Right lobe of liver (tissue), 6 donors: ENCODE measurements around the gene SLC6A8. TPM values are rescaled to one million over a fixed set of nuclear protein-coding genes. Genes with fewer than 3 reads are reported as not detected.
"Not testable (repeated sequence)": the region's sequence is repeated elsewhere in the genome, so short reads cannot be mapped to it uniquely, and the experiment has no call there.

Experiments
- ATAC-seq, 4 donors: fragments of 200-7000 bp; cut with Tn5 transposase; one replicate each; pipeline ENCODE4 v1.9.1; 2020; ENCODE audit warnings: mild to moderate bottlenecking in 4 of 4, moderate library complexity in 4 of 4
- DNase-seq, 3 donors: peaks; one replicate each; pipeline ENCODE4 v3.0.0-alpha.2; 2020
- H3K27ac ChIP-seq, 3 donors: fragments of 200-600 bp; one replicate each; pipeline ENCODE4 v1.8.0; 2022
- H3K27me3 ChIP-seq, 2 donors: fragments of 200-600 bp; one replicate each; pipeline ENCODE4 v1.8.0; 2022
- H3K36me3 ChIP-seq, 4 donors: fragments of 200-600 bp; sonication (generic) in 1 of 4; one replicate each; pipeline versions ENCODE4 v1.5.1 to v1.8.0; 2017 to 2022; ENCODE audit warnings: control low read depth in 1 of 4
- H3K4me1 ChIP-seq, 4 donors: fragments of 200-600 bp; sonication (generic) in 1 of 4; one replicate each; pipeline versions ENCODE4 v1.5.1 to v1.8.0; 2017 to 2022; ENCODE audit warnings: control low read depth in 1 of 4
- H3K4me3 ChIP-seq, 3 donors: fragments of 200-600 bp; one replicate each; pipeline ENCODE4 v1.8.0; 2022
- H3K9me3 ChIP-seq, 4 donors: fragments of 200-600 bp; sonication (generic) in 1 of 4; one replicate each; pipeline versions ENCODE4 v1.5.1 to v1.8.0; 2017 to 2022; ENCODE audit warnings: control low read depth in 1 of 4
- POLR2A ChIP-seq: fragments of 450-650 bp; IDR thresholded peaks from one replicate; pipeline ENCODE4 v1.6.1; 2017; ENCODE audit warnings: antibody characterized with exemption, mild to moderate bottlenecking
- WGBS: methylation state at CpG from one replicate; pipeline ENCODE4 v1.1.6; 2018; ENCODE audit warnings: low coverage, low lambda C conversion rate; ENCODE audit not compliant: insufficient coverage; ENCODE audit errors: missing lambda C conversion rate; 5-methylcytosine and 5-hydroxymethylcytosine counted together
- intact Hi-C, 2 donors: fragments of 100-400 bp; cut with DNase I; formaldehyde crosslinking; loops; one replicate each; pipeline versions ENCODE4 v1.11.2 to v1.14.1; 2022
- small RNA-seq, 2 experiments: library from RNA; depleted of rRNA; stranded (forward); fragments of <200 nt; gene quantifications; one replicate each; pipeline ENCODE3, GENCODE V24; 2016
- total RNA-seq, 6 experiments: library from RNA; depleted of rRNA in 2 of 6; stranded (reverse); fragments of >200 nt in 2 of 6; fragmentation: NEBNext Ultra II Directional in 3 of 6; extraction: Animal tissue kit (Norgen Biotek cat#: 25700) in 3 of 6; gene quantifications; one replicate each; pipeline versions ENCODE4 v1.1.0 to v1.2.4, GENCODE V29; 2016 to 2023
- TF ChIP-seq, protein P1 (sequence below), 4 donors: fragments of 200-600 bp in 3 of 4; fragments of 450-650 bp in 1 of 4; IDR thresholded peaks; one replicate each; pipeline versions ENCODE4 v1.5.1 to v1.8.0; 2016 to 2022; ENCODE audit warnings: antibody characterized with exemption in 4 of 4, mild to moderate bottlenecking in 2 of 4
- donor health status: DM: no; HTN: yes; CAD: no.
- donor health status: DM: no; HTN: no; CAD: no.
- donor health status: DM: no; HTN: no; CAD: no.
- donor health status: DM: no; HTN: yes; CAD: no.
- donor health status: DM: no; HTN: yes; CAD: no.

SLC6A8 gene
- total RNA-seq, 6 experiments from 2014 or later: 1.6 to 9.2 (median 2.9) TPM

GRCh38 chrX:153741446-153741845 is 53.7 kb downstream of the SLC6A8 start:
- no CpG with 5 or more reads among the region's 14 CpGs for WGBS
- no peak for ATAC-seq
- Histone ChIP-seq H3K4me1 (no peaks in the 10 kb centered on the region), H3K9me3 (no peaks in the 10 kb centered on the region), H3K27ac (no peak overlapping the region), H3K36me3 (peaks cover 0 to 7% (median 0%) of the 10 kb centered on the region in 4 donors), H3K27me3 (no peaks in the 10 kb centered on the region), H3K4me3 (no peak overlapping the region)
- TF ChIP-seq, protein P1, sequence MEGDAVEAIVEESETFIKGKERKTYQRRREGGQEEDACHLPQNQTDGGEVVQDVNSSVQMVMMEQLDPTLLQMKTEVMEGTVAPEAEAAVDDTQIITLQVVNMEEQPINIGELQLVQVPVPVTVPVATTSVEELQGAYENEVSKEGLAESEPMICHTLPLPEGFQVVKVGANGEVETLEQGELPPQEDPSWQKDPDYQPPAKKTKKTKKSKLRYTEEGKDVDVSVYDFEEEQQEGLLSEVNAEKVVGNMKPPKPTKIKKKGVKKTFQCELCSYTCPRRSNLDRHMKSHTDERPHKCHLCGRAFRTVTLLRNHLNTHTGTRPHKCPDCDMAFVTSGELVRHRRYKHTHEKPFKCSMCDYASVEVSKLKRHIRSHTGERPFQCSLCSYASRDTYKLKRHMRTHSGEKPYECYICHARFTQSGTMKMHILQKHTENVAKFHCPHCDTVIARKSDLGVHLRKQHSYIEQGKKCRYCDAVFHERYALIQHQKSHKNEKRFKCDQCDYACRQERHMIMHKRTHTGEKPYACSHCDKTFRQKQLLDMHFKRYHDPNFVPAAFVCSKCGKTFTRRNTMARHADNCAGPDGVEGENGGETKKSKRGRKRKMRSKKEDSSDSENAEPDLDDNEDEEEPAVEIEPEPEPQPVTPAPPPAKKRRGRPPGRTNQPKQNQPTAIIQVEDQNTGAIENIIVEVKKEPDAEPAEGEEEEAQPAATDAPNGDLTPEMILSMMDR (IDR thresholded peaks at IDR 0.05): no peak
- no peak for TF ChIP-seq POLR2A
- intact Hi-C loops: no loop called here
- no peak for DNase-seq

- H3K4me1 ChIP-seq, H3K27me3 ChIP-seq, H3K4me3 ChIP-seq, intact Hi-C loops, DNase-seq, ATAC-seq, H3K9me3 ChIP-seq, H3K27ac ChIP-seq, H3K36me3 ChIP-seq: not testable (repeated sequence)
- 80% methylated on average over 1 of the region's 14 CpGs for WGBS
Measured at GRCh38 chrX:153742111-153742510, 54.4 kb downstream of the SLC6A8 start.

- H3K9me3 ChIP-seq, H3K4me3 ChIP-seq, H3K36me3 ChIP-seq, H3K4me1 ChIP-seq, H3K27me3 ChIP-seq, ATAC-seq, intact Hi-C loops, DNase-seq, H3K27ac ChIP-seq: not testable (repeated sequence)
- WGBS: 74% methylated on average over 6 of the region's 32 CpGs
Measured at GRCh38 chrX:153742796-153743467, 55.2 kb downstream of the SLC6A8 start.

- H3K9me3 ChIP-seq, H3K27ac ChIP-seq, H3K4me1 ChIP-seq, ATAC-seq, intact Hi-C loops, H3K27me3 ChIP-seq, H3K4me3 ChIP-seq, H3K36me3 ChIP-seq: not testable (repeated sequence)
- DNase-seq: peak in 1 of 3 donors; percentile 49
- WGBS: 40% methylated on average over 2 of the region's 35 CpGs
Measured at GRCh38 chrX:153743468-153744209, 55.9 kb downstream of the SLC6A8 start.

DNA sequence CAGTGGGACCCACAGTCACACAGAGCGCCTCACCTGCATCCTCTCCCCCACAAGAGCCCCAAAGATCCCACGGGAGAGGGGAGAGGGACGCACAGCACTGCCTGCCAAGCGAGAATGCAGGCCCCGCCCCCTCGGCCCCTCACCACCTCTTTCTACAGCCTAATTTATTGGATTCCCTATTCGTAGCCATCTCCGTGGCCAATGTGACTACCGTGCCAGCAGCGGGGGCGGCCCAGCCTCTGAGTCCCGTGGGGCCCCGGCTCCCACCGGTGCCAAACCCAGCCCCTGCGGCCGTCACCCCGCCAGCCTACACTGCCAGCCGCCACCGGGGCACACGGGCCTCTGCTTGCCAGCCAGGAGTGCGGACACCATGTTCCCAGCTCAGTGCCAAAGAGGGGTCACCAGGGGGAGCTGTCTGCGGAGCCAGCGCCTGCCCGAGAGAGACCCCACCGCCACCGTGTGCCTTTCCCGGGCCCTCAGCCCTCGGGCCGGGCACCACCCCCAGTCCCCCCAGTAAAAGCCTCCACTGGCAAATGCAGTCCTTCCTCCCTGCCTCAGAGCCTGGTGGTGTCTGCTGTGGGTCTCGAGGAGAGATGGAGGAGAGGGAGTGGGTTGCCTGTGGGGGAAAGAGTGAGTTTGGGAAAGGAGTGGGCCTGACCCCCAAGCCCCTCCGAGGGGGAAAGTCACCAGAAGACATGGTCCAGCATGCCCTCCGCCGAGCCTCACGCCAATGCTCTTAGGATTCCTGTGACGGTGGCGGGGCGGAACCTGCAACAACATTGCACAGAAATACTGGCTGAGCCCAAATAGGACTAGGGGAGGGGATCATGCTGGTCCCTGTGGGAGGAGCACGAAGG is 56.7 kb downstream of the SLC6A8 start:
- Histone ChIP-seq H3K4me3 (no peak overlapping the region), H3K4me1 (no peaks in the 10 kb centered on the region), H3K9me3 (no peaks in the 10 kb centered on the region), H3K27me3 (no peaks in the 10 kb centered on the region), H3K27ac (no peak overlapping the region), H3K36me3 (no peaks in the 10 kb centered on the region)
- WGBS: 26% methylated on average over 16 of the region's 38 CpGs
- no peak for TF ChIP-seq POLR2A
- TF ChIP-seq, protein P1 (IDR thresholded peaks at IDR 0.05): no peak
- DNase-seq (peak in 1 of 3 donors; percentile 21), ATAC-seq (no peak)
- intact Hi-C loops: no loop called here

DNA sequence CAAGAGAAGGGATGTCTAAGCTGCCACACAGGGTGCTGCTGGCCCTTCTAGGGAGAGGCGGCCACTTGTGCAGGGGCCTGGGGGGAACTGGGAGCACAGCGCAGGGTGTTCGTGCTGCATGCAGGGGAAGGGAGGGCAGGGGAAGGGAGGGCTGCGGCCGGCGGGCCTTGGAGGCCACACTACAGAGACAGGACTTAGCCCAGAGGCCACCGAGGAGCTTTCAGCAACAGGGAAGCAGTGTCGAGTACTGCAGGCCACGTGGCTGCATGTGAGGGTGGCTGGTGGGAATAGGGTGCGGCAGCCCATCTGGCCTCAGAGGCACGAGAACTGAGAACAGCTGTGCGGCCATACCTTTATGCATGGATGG is 57.3 kb downstream of the SLC6A8 start:
- H3K4me3 ChIP-seq, intact Hi-C loops, DNase-seq, ATAC-seq, H3K27me3 ChIP-seq, H3K27ac ChIP-seq, H3K36me3 ChIP-seq, H3K4me1 ChIP-seq, H3K9me3 ChIP-seq: not testable (repeated sequence)
- 43% methylated on average over 6 of the region's 12 CpGs for WGBS

Small RNA genes within 50 kb of the gene (small RNA-seq; reads per million reads assigned to genes)
- 0 reads per million in 2 experiments for gene RN7SL687P

Other genes with a start within 250 kb of the SLC6A8 start
- under 1 TPM in 4 of 6 experiments, not detected in 2; 0.18 to 0.46 (median 0.23) TPM for gene TREX2, start 241.9 kb upstream of the SLC6A8 start, total RNA-seq
- gene HAUS7, start 217.3 kb upstream of the SLC6A8 start, total RNA-seq: 10 to 100 TPM in 1 of 6 experiments, 1 to 10 TPM in 5; 5.6 to 14.9 (median 8.8) TPM
- gene BGN, start 192.9 kb upstream of the SLC6A8 start, total RNA-seq: 100 to 1,000 TPM in 4 of 6 experiments, 10 to 100 TPM in 2; 57.0 to 161 (median 122) TPM
- under 1 TPM in 1 of 6 experiments, not detected in 5; 0.07 TPM for gene ATP2B3, start 170.3 kb upstream of the SLC6A8 start, total RNA-seq
- gene CCNQ, start 88.8 kb upstream of the SLC6A8 start, total RNA-seq: 10 to 100 TPM in 2 of 6 experiments, 1 to 10 TPM in 4; 5.6 to 14.0 (median 7.5) TPM
- gene DUSP9, start 40.7 kb upstream of the SLC6A8 start, total RNA-seq: 1 to 10 TPM in 2 of 6 experiments, under 1 TPM in 4; 0.33 to 3.9 (median 0.69) TPM
- under 1 TPM in 1 of 6 experiments, not detected in 5; 0.86 TPM for gene PNCK, start 14.1 kb upstream of the SLC6A8 start, total RNA-seq
- gene BCAP31, start 36.5 kb downstream of the SLC6A8 start, total RNA-seq: 100 to 1,000 TPM; 100 to 126 (median 107) TPM
- gene ABCD1, start 36.9 kb downstream of the SLC6A8 start, total RNA-seq: 10 to 100 TPM in 4 of 6 experiments, 1 to 10 TPM in 2; 8.0 to 20.8 (median 10.9) TPM
- 1 to 10 TPM in 3 of 6 experiments, under 1 TPM in 3; 0.55 to 1.7 (median 0.94) TPM for gene PLXNB3, start 76.3 kb downstream of the SLC6A8 start, total RNA-seq
- not detected for gene SRPK3, start 93.1 kb downstream of the SLC6A8 start, total RNA-seq
- 10 to 100 TPM; 19.4 to 70.1 (median 27.4) TPM for gene IDH3G, start 106.4 kb downstream of the SLC6A8 start, total RNA-seq
- gene SSR4, start 106.7 kb downstream of the SLC6A8 start, total RNA-seq: 100 to 1,000 TPM; 150 to 221 (median 205) TPM
- 1 to 10 TPM in 5 of 6 experiments, under 1 TPM in 1; 0.61 to 2.3 (median 1.5) TPM for gene PDZD4, start 142.6 kb downstream of the SLC6A8 start, total RNA-seq
- under 1 TPM in 4 of 6 experiments, not detected in 2; 0.33 to 0.64 (median 0.47) TPM for gene L1CAM, start 198.2 kb downstream of the SLC6A8 start, total RNA-seq
- under 1 TPM in 1 of 6 experiments, not detected in 5; 0.31 TPM for gene AVPR2, start 216.7 kb downstream of the SLC6A8 start, total RNA-seq
- gene ARHGAP4, start 238.3 kb downstream of the SLC6A8 start, total RNA-seq: 10 to 100 TPM in 2 of 6 experiments, 1 to 10 TPM in 4; 5.5 to 11.9 (median 8.7) TPM
- gene NAA10, start 247.1 kb downstream of the SLC6A8 start, total RNA-seq: 10 to 100 TPM; 36.1 to 56.2 (median 39.7) TPM